ENCODE measurements around the gene FAM114A1.

DNA sequence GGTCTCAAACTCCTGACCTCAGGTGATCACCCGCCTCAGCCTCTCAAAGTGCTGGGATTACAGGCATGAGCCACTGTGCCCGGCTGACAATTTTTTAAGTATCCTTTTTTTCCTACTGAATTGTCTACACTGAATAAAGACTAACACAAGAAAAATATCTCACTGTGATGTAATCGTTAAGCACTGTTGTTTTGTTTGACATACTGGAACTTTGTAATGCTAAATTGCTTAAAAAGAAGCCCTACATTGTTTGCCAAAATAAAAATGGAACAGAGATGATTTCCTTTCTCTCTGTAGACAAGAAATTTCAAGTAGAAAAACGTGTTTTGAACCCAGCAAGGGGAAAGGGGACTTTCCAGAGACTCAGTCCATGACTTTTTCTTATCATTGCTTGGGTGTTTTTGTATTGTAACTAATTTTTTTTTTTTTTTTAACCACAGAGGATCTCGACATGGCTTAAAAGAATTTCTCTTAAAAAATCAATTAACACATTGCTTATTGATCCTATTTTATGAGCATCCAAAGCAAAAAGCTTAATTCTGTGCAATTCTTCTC lies 89.7 kb downstream of the FAM114A1 start:
- TF ChIP-seq, protein P1, sequence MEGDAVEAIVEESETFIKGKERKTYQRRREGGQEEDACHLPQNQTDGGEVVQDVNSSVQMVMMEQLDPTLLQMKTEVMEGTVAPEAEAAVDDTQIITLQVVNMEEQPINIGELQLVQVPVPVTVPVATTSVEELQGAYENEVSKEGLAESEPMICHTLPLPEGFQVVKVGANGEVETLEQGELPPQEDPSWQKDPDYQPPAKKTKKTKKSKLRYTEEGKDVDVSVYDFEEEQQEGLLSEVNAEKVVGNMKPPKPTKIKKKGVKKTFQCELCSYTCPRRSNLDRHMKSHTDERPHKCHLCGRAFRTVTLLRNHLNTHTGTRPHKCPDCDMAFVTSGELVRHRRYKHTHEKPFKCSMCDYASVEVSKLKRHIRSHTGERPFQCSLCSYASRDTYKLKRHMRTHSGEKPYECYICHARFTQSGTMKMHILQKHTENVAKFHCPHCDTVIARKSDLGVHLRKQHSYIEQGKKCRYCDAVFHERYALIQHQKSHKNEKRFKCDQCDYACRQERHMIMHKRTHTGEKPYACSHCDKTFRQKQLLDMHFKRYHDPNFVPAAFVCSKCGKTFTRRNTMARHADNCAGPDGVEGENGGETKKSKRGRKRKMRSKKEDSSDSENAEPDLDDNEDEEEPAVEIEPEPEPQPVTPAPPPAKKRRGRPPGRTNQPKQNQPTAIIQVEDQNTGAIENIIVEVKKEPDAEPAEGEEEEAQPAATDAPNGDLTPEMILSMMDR (IDR thresholded peaks at IDR 0.05) = no peak
- no peak for TF ChIP-seq EZH2phosphoT487 (IDR thresholded peaks at IDR 0.05)

All from neural progenitor cell (in vitro differentiated cells).